Fibroblast of lung (primary cell): ENCODE measurements around the gene NDUFS8. TPM values are rescaled to one million over a fixed set of nuclear protein-coding genes. Genes with fewer than 3 reads are reported as not detected.

Source experiments
- DNase-seq, 2 donors: peaks; one replicate each; pipeline versions ENCODE4 v3.0.0 to v3.0.0-alpha.2; 2010; ENCODE audit warnings: low read depth in 2 of 2
- H2AFZ ChIP-seq: 2 replicates; pipeline ENCODE4 v1.5.1; 2012; ENCODE audit warnings: low read length, control low read depth, inconsistent platforms
- H3K27ac ChIP-seq: 2 replicates; pipeline ENCODE4 v1.5.1; 2011; ENCODE audit warnings: low read length, control low read depth; ENCODE audit not compliant: insufficient read depth
- H3K27me3 ChIP-seq: 2 replicates; pipeline ENCODE4 v1.5.1; 2011; ENCODE audit warnings: mild to moderate bottlenecking, low read length; ENCODE audit not compliant: control insufficient read depth, insufficient read depth
- H3K36me3 ChIP-seq: 2 replicates; pipeline ENCODE4 v1.5.1; 2011; ENCODE audit warnings: low read length; ENCODE audit not compliant: control insufficient read depth, insufficient read depth
- H3K4me1 ChIP-seq: 2 replicates; pipeline ENCODE4 v1.5.1; 2011; ENCODE audit warnings: low read length; ENCODE audit not compliant: control insufficient read depth, insufficient read depth; ENCODE audit errors: extremely low read depth
- H3K4me2 ChIP-seq: 2 replicates; pipeline ENCODE4 v1.5.1; 2011; ENCODE audit warnings: low read length, control low read depth; ENCODE audit not compliant: insufficient read depth; ENCODE audit errors: extremely low read depth
- H3K4me3 ChIP-seq, 4 experiments: fragments of 200-600 bp in 1 of 4; sonication (generic) in 1 of 4; replicated peaks in 1 of 4; 2 replicates each; pipeline ENCODE4 v1.5.1; 2011 to 2016; ENCODE audit warnings: low read length in 4 of 4, low read depth in 3 of 4, mild to moderate bottlenecking in 3 of 4, control low read depth in 2 of 4, inconsistent platforms in 1 of 4, mixed read lengths in 1 of 4; ENCODE audit not compliant: insufficient read depth in 1 of 4; ENCODE audit errors: control extremely low read depth in 1 of 4
- H3K79me2 ChIP-seq: 2 replicates; pipeline ENCODE4 v1.5.1; 2012; ENCODE audit warnings: mild to moderate bottlenecking, low read length, inconsistent platforms; ENCODE audit not compliant: control insufficient read depth, insufficient read depth
- H3K9ac ChIP-seq: 2 replicates; pipeline ENCODE4 v1.5.1; 2011; ENCODE audit warnings: mild to moderate bottlenecking, low read length, control low read depth; ENCODE audit not compliant: insufficient read depth
- H3K9me3 ChIP-seq: 2 replicates; pipeline ENCODE4 v1.5.1; 2012; ENCODE audit warnings: low read depth, low read length; ENCODE audit not compliant: control insufficient read depth, insufficient read depth
- H4K20me1 ChIP-seq: 2 replicates; pipeline ENCODE4 v1.5.1; 2011; ENCODE audit warnings: low read length; ENCODE audit not compliant: control insufficient read depth, insufficient read depth; ENCODE audit errors: extremely low read depth
- CTCF ChIP-seq, 2 donors: IDR thresholded peaks in 1 of 2; conservative IDR thresholded peaks in 1 of 2; 1 replicate in 1 of 2; 2 replicates in 1 of 2; pipeline ENCODE4 v1.5.1; 2011 to 2012; ENCODE audit warnings: low read length in 2 of 2, control low read depth in 1 of 2, inconsistent platforms in 1 of 2, low read depth in 1 of 2, mild to moderate bottlenecking in 1 of 2
- EZH2 ChIP-seq: IDR thresholded peaks from 2 replicates; pipeline ENCODE4 v1.5.1; 2012; ENCODE audit warnings: low read length, control low read depth, mild to moderate bottlenecking; ENCODE audit errors: missing control alignments
- polyA plus RNA-seq, 2 donors: library from polyadenylated mRNA; depleted of rRNA in 1 of 2; stranded (reverse) in 1 of 2; unstranded in 1 of 2; fragments of >200 nt; gene quantifications; 2 replicates each; pipeline ENCODE4 v1.2.1, GENCODE V29; 2011 to 2012; ENCODE audit warnings: missing spikeins in 1 of 2
- total RNA-seq: library from RNA; depleted of rRNA; stranded (reverse); fragments of >200 nt; gene quantifications from 2 replicates; pipeline ENCODE4 v1.2.1, GENCODE V29; 2014

Gene NDUFS8
- total and polyA plus RNA-seq, 2 donors (not counting 1 experiment from before 2014, with no cell fraction given) = 36.3 to 148 TPM

GRCh38 chr11:67996051-67996450 lies 34.4 kb upstream of the NDUFS8 start:
- H4K20me1 ChIP-seq = no peaks in the 10 kb centered on the region
- no peak for TF ChIP-seq CTCF (conservative IDR thresholded peaks at IDR 0.05 in 1 of 2, IDR thresholded peaks at IDR 0.05 in 1 of 2; ENCODE audit: low read depth in 1 of 2, low read length in 2 of 2)
- no peak for TF ChIP-seq EZH2
- H2AFZ ChIP-seq = no peak overlapping the region
- H3K4me1 ChIP-seq = no peaks in the 10 kb centered on the region
- peaks cover under 1% of the 10 kb centered on the region for H3K27me3 ChIP-seq
- no peak overlapping the region for H3K4me2 ChIP-seq
- H3K9ac ChIP-seq = no peak overlapping the region
- no peaks in the 10 kb centered on the region for H3K9me3 ChIP-seq
- DNase-seq = no peak
- H3K79me2 ChIP-seq = no peaks in the 10 kb centered on the region
- H3K27ac ChIP-seq = no peak overlapping the region
- H3K4me3 ChIP-seq = no peak overlapping the region
- H3K36me3 ChIP-seq = no peaks in the 10 kb centered on the region

- Histone ChIP-seq H2AFZ (no peak overlapping the region), H3K9me3 (no peaks in the 10 kb centered on the region), H3K27ac (no peak overlapping the region), H3K4me3 (no peak overlapping the region), H3K4me1 (no peaks in the 10 kb centered on the region), H3K4me2 (no peak overlapping the region), H3K79me2 (no peaks in the 10 kb centered on the region), H3K9ac (no peak overlapping the region), H3K27me3 (no peaks in the 10 kb centered on the region), H4K20me1 (no peaks in the 10 kb centered on the region), H3K36me3 (no peaks in the 10 kb centered on the region)
- TF ChIP-seq EZH2 (no peak), CTCF (conservative IDR thresholded peaks at IDR 0.05 in 1 of 2, IDR thresholded peaks at IDR 0.05 in 1 of 2; ENCODE audit: low read depth in 1 of 2, low read length in 2 of 2) (no peak)
- peak; percentile 31 to 46 for DNase-seq
Observed at GRCh38 chr11:67996622-67997474, 33.6 kb upstream of the NDUFS8 start.

- no peaks in the 10 kb centered on the region for H3K27me3 ChIP-seq
- no peaks in the 10 kb centered on the region for H3K4me1 ChIP-seq
- no peak overlapping the region for H3K9ac ChIP-seq
- H2AFZ ChIP-seq = no peak overlapping the region
- no peaks in the 10 kb centered on the region for H3K79me2 ChIP-seq
- H3K4me3 ChIP-seq = no peak overlapping the region
- no peaks in the 10 kb centered on the region for H3K9me3 ChIP-seq
- no peak overlapping the region for H3K27ac ChIP-seq
- no peaks in the 10 kb centered on the region for H4K20me1 ChIP-seq
- no peak for DNase-seq
- TF ChIP-seq CTCF (conservative IDR thresholded peaks at IDR 0.05 in 1 of 2, IDR thresholded peaks at IDR 0.05 in 1 of 2; ENCODE audit: low read depth in 1 of 2, low read length in 2 of 2) (no peak), EZH2 (no peak)
- no peaks in the 10 kb centered on the region for H3K36me3 ChIP-seq
- no peak overlapping the region for H3K4me2 ChIP-seq
Observed at GRCh38 chr11:67997475-67997921, 33.0 kb upstream of the NDUFS8 start.
